Measurements from ENCODE around the gene COBLL1. TPM values are rescaled to one million over a fixed set of nuclear protein-coding genes. Genes with fewer than 3 reads are reported as not detected.

Gene COBLL1
- total RNA-seq, 2 donors from 2014 or later: 52.1 to 82.8 TPM

GRCh38 chr2:164671664-164672396, 169.8 kb downstream of the COBLL1 start:
- TF ChIP-seq POLR2A (IDR thresholded peaks at IDR 0.05): no peak
- no peak for TF ChIP-seq POLR2AphosphoS5 (IDR thresholded peaks at IDR 0.05)
- TF ChIP-seq CTCF (IDR thresholded peaks at IDR 0.05): no peak
- Histone ChIP-seq H3K27me3 (replicated peaks; ENCODE audit: insufficient read depth) (no peaks in the 10 kb centered on the region), H3K4me3 (no peak overlapping the region), H3K36me3 (no peaks in the 10 kb centered on the region), H3K9me3 (no peaks in the 10 kb centered on the region), H3K4me1 (replicated peaks) (no peaks in the 10 kb centered on the region), H3K27ac (no peak overlapping the region)
- intact Hi-C loops (cut with DNase I): no loop called here
- no peak for DNase-seq (ENCODE audit: low spot score)
- 84% methylated on average over 4 of the region's 4 CpGs for WGBS

GRCh38 chr2:164669291-164669690, 172.3 kb downstream of the COBLL1 start:
- no peak for DNase-seq (ENCODE audit: low spot score)
- no peaks in the 10 kb centered on the region for H3K4me1 ChIP-seq (replicated peaks)
- no peaks in the 10 kb centered on the region for H3K9me3 ChIP-seq
- H3K36me3 ChIP-seq: no peaks in the 10 kb centered on the region
- TF ChIP-seq CTCF (IDR thresholded peaks at IDR 0.05): no peak
- TF ChIP-seq POLR2AphosphoS5 (IDR thresholded peaks at IDR 0.05): no peak
- TF ChIP-seq POLR2A (IDR thresholded peaks at IDR 0.05): no peak
- no peak overlapping the region for H3K27ac ChIP-seq
- no peak overlapping the region for H3K4me3 ChIP-seq
- intact Hi-C loops (cut with DNase I): no loop called here
- no peaks in the 10 kb centered on the region for H3K27me3 ChIP-seq (replicated peaks; ENCODE audit: insufficient read depth)

GRCh38 chr2:164667566-164667965, 174.1 kb downstream of the COBLL1 start:
- TF ChIP-seq POLR2AphosphoS5 (IDR thresholded peaks at IDR 0.05) (no peak), CTCF (IDR thresholded peaks at IDR 0.05) (no peak), POLR2A (IDR thresholded peaks at IDR 0.05) (no peak)
- H3K36me3 ChIP-seq: no peaks in the 10 kb centered on the region
- 66% methylated on average over 2 of the region's 2 CpGs for WGBS
- no peaks in the 10 kb centered on the region for H3K4me1 ChIP-seq (replicated peaks)
- intact Hi-C loops (cut with DNase I): no loop called here
- no peaks in the 10 kb centered on the region for H3K27me3 ChIP-seq (replicated peaks; ENCODE audit: insufficient read depth)
- no peak for DNase-seq (ENCODE audit: low spot score)
- no peak overlapping the region for H3K27ac ChIP-seq
- H3K4me3 ChIP-seq: no peak overlapping the region
- no peaks in the 10 kb centered on the region for H3K9me3 ChIP-seq

GRCh38 chr2:164664070-164664469, 177.6 kb downstream of the COBLL1 start:
- intact Hi-C loops (cut with DNase I): no loop called here
- no peak for DNase-seq (ENCODE audit: low spot score)
- H3K4me1 ChIP-seq (replicated peaks): no peaks in the 10 kb centered on the region
- no peak overlapping the region for H3K27ac ChIP-seq
- no peaks in the 10 kb centered on the region for H3K9me3 ChIP-seq
- TF ChIP-seq POLR2AphosphoS5 (IDR thresholded peaks at IDR 0.05) (no peak), POLR2A (IDR thresholded peaks at IDR 0.05) (no peak), CTCF (IDR thresholded peaks at IDR 0.05) (no peak)
- no peaks in the 10 kb centered on the region for H3K36me3 ChIP-seq
- H3K4me3 ChIP-seq: no peak overlapping the region
- H3K27me3 ChIP-seq (replicated peaks; ENCODE audit: insufficient read depth): no peaks in the 10 kb centered on the region
